Bronchial epithelial cell (primary cell): ENCODE data around the gene PRTN3. TPM values are rescaled to one million over a fixed set of nuclear protein-coding genes. Genes with fewer than 3 reads are reported as not detected.

Experiments used
- DNase-seq: peaks from one replicate; pipeline ENCODE4 v3.0.0-alpha.2; 2010; ENCODE audit warnings: low read depth
- FAIRE-seq: peaks from 2 replicates; lab custom pipeline; 2011; peaks lifted over from hg19 to GRCh38; lab: Jason Lieb, UNC
- H3K27me3 ChIP-seq: 2 replicates; pipeline ENCODE4 v1.5.1; 2011; ENCODE audit warnings: low read length; ENCODE audit not compliant: control insufficient read depth, insufficient read depth
- H3K36me3 ChIP-seq: 2 replicates; pipeline ENCODE4 v1.5.1; 2011; ENCODE audit warnings: low read length; ENCODE audit not compliant: control insufficient read depth, insufficient read depth
- H3K4me3 ChIP-seq: 2 replicates; pipeline ENCODE4 v1.5.1; 2011; ENCODE audit warnings: mild to moderate bottlenecking, low read depth, low read length, control low read depth
- total RNA-seq: library from RNA; depleted of rRNA; stranded (reverse); fragments of >200 nt; gene quantifications from 2 replicates; pipeline ENCODE4 v1.2.1, GENCODE V29; 2014
- TF ChIP-seq, protein P1 (sequence below): IDR thresholded peaks from 2 replicates; pipeline ENCODE4 v1.5.1; 2011; ENCODE audit warnings: mild to moderate bottlenecking, moderate library complexity, low read length, control low read depth, inconsistent platforms; ENCODE audit not compliant: insufficient read depth, severe bottlenecking

The PRTN3 gene
- total RNA-seq, 1 donor from 2014 or later: not detected

DNA sequence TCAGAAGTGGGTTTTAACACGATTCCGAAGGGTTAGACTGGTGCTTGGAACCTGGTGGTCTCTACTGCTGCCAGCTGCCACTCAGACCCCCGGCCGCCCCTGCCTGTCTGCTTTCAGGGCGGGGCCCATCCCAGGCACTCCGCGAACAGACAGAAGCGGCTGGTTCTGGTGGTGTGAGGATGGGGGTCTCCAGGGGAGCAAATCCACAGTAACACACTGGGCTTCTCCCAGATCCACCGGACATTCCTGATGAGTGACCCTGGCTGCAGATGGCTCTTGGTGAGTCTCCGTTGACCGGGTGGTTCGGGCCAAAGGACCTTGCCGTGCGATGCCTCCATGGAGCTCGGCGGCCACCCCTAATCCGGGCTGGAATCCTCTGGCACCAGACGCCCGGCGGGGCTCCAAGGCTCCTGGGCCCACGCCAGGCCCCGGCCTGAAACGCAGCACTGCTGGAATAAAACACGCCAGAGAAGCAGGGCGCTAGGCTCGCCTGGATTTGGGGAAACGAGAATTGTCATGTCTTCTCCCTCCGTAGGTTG is 45.7 kb upstream of the PRTN3 start:
- no peak for FAIRE-seq
- TF ChIP-seq, protein P1, sequence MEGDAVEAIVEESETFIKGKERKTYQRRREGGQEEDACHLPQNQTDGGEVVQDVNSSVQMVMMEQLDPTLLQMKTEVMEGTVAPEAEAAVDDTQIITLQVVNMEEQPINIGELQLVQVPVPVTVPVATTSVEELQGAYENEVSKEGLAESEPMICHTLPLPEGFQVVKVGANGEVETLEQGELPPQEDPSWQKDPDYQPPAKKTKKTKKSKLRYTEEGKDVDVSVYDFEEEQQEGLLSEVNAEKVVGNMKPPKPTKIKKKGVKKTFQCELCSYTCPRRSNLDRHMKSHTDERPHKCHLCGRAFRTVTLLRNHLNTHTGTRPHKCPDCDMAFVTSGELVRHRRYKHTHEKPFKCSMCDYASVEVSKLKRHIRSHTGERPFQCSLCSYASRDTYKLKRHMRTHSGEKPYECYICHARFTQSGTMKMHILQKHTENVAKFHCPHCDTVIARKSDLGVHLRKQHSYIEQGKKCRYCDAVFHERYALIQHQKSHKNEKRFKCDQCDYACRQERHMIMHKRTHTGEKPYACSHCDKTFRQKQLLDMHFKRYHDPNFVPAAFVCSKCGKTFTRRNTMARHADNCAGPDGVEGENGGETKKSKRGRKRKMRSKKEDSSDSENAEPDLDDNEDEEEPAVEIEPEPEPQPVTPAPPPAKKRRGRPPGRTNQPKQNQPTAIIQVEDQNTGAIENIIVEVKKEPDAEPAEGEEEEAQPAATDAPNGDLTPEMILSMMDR: no peak

GRCh38 chr19:795691-796581 is 44.9 kb upstream of the PRTN3 start:
- Histone ChIP-seq H3K4me3 (peak overlapping the region; percentile 55), H3K36me3 (peaks cover 17% of the 10 kb centered on the region), H3K27me3 (no peaks in the 10 kb centered on the region)
- DNase-seq (no peak), FAIRE-seq (peak; percentile 73)
- TF ChIP-seq, protein P1: no peak

More for the DNA sequence above, 45.7 kb upstream of the PRTN3 start:
- Histone ChIP-seq H3K4me3 (no peak overlapping the region), H3K27me3 (no peaks in the 10 kb centered on the region), H3K36me3 (peaks cover 10% of the 10 kb centered on the region)
- DNase-seq: no peak

DNA sequence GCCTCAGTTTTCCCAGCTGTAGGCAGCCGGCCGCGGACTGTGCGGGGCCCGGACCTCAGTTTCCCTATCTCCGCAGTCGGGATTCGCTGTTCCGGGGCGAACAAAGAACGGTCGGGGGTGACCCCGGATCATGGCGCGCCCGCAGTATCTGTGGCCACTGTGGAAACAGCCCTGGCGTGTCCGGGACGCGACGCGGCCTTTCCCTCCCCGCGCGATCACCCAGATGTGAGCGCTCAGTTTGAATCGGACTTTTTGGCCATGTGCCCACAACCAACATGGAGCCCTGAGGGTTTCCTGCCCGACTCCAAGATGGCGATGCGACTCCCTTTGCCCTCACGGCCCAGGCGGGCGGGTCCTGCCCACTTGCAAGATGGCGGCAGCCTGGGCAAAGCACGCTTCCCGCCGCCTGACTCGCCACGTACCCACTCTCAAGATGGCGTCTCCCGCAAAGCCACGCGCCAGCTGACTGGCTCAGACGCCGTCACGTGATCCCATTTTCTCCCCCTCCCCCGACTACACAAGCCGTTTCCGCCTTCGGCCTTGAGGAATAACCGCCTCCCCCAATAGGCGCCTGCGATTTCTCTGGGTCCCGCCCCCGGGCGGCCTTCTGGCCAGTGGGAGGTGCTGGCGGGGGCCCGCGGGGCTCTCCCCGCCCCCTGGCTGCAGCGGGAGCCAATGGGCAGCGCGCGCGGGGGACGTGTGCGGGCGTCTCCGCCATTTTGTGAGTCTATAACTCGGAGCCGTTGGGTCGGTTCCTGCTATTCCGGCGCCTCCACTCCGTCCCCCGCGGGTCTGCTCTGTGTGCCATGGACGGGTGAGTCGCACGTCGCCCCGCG is 43.9 kb upstream of the PRTN3 start, which contains the start of gene PTBP1:
Gene PTBP1, plus strand, starts transcription at position 761 of the 836 bp plus-strand sequence. Its CDS starts 46 bp downstream, at position 807.
- Histone ChIP-seq H3K36me3 (peaks cover 24% of the 10 kb centered on the region), H3K27me3 (no peaks in the 10 kb centered on the region), H3K4me3 (peak within 1 kb of the TSS; percentile 78)
- FAIRE-seq (peak; percentile 99), DNase-seq (peak; percentile 100)
- TF ChIP-seq, protein P1: no peak

DNA sequence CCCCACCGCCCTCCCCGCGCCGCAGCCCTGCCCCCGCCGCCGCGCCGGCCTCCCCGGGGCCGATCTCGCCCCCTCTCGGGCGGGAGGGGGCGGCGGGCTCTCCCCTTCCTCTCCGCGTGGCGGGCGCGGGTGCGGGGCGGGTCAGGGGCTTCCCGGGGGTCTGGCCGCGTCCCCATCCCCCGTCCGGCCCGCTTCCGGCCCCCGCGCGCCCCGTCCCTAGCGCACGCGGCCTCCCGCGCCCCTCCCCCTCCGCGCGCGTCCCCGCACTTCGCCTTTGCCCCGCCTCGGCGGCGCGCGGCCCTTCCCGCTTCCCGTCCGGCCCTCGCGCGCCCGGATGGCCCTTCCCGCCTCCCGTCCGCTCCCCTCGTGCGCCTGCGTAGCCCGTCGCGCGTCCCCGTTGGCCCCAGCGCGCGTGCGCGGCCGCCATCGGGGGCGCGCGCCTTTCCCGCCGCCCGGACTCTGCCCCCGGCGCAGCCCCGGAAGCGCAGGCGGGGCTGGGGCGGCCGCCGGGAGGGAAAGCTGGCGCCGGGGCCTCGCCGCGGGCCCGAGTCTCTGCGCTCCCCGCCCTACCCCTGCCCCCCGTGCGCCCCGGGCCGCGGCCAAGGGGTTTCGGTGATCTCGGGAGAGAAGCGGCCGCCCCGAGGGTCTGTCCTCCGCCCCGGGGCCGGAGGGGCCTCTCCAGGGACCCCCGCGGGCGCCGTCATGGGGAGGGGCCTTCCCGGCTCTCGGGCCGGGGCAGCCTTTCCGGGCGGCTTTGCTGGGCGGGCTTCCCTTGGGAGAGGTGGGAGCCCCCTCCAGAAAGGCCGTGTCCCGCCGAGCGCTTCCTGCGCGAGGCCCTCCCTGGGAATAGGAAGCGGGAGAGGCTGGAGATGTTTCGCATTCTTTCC is 43.0 kb upstream of the PRTN3 start:
- Histone ChIP-seq H3K27me3 (no peaks in the 10 kb centered on the region), H3K36me3 (peaks cover 27% of the 10 kb centered on the region), H3K4me3 (peak overlapping the region; percentile 78)
- FAIRE-seq (no peak), DNase-seq (peak; percentile 49)
- TF ChIP-seq, protein P1: no peak
